A673 (cell line): Measurements from ENCODE around the gene APEH. TPM values are rescaled to one million over a fixed set of nuclear protein-coding genes. Genes with fewer than 3 reads are reported as not detected.

ENCODE experiments used
- BruUV-seq: library from RNA; stranded (reverse); fragments of 400-500 nt; replicated peaks from 2 replicates; lab custom pipeline; 2021; lab: Mats Ljungman, UMichigan
- CTCF ChIA-PET: fragments of 300-600 bp; sonication (Branson Sonifier 250); formaldehyde crosslinking; loops from one replicate; lab custom pipeline; 2022; ENCODE audit warnings: antibody characterized with exemption; lab: Charles Lee
- POLR2A ChIA-PET: fragments of 300-600 bp; sonication (Branson Sonifier 250); formaldehyde crosslinking; loops from one replicate; lab custom pipeline; 2022; ENCODE audit warnings: antibody characterized with exemption; ENCODE audit not compliant: low non-redundant PET; lab: Charles Lee
- DNase-seq: peaks from one replicate; pipeline ENCODE4 v3.0.0-alpha.2; 2015; ENCODE audit warnings: low spot score
- H3K27ac ChIP-seq: fragments of 200-600 bp; sonication (generic); 2 replicates; pipeline ENCODE4 v1.5.1; 2016; ENCODE audit warnings: mixed run types, low read depth, mild to moderate bottlenecking, mixed read lengths, antibody characterized with exemption, low read length; ENCODE audit not compliant: poor library complexity, severe bottlenecking
- H3K27me3 ChIP-seq: fragments of 200-600 bp; sonication (generic); replicated peaks from 2 replicates; pipeline ENCODE4 v1.6.1; 2017; ENCODE audit warnings: mixed run types, low read depth, mild to moderate bottlenecking, mixed read lengths, antibody characterized with exemption, low read length; ENCODE audit not compliant: insufficient read depth, poor library complexity
- H3K36me3 ChIP-seq: fragments of 200-600 bp; sonication (generic); 2 replicates; pipeline ENCODE4 v1.6.1; 2016; ENCODE audit warnings: mixed run types, mild to moderate bottlenecking, mixed read lengths, antibody characterized with exemption, low read length; ENCODE audit not compliant: insufficient read depth, poor library complexity, severe bottlenecking
- H3K4me1 ChIP-seq: fragments of 200-600 bp; sonication (generic); 2 replicates; pipeline ENCODE4 v1.6.1; 2017; ENCODE audit warnings: mixed run types, mild to moderate bottlenecking, mixed read lengths, antibody characterized with exemption, low read length; ENCODE audit not compliant: insufficient read depth, poor library complexity, severe bottlenecking
- H3K4me3 ChIP-seq: fragments of 200-600 bp; sonication (generic); 2 replicates; pipeline ENCODE4 v1.5.1; 2016; ENCODE audit warnings: low read depth, mixed run types, mild to moderate bottlenecking, mixed read lengths, low read length; ENCODE audit not compliant: poor library complexity, severe bottlenecking
- H3K9me3 ChIP-seq: fragments of 200-600 bp; sonication (generic); 2 replicates; pipeline ENCODE4 v1.6.1; 2016; ENCODE audit warnings: mixed run types, low read depth, mild to moderate bottlenecking, mixed read lengths, antibody characterized with exemption, low read length; ENCODE audit not compliant: poor library complexity, severe bottlenecking
- EZH2 ChIP-seq: fragments of 200-600 bp; sonication (generic); IDR thresholded peaks from 2 replicates; pipeline ENCODE4 v1.6.1; 2017; ENCODE audit warnings: borderline replicate concordance, low read depth, mild to moderate bottlenecking, mixed read lengths, antibody characterized with exemption, low read length; ENCODE audit not compliant: poor library complexity, severe bottlenecking
- intact Hi-C: fragments of 100-400 bp; cut with micrococcal nuclease; formaldehyde crosslinking; loops from one replicate; pipeline ENCODE4 v1.10.0; 2022; ENCODE audit not compliant: unreplicated experiment
- total RNA-seq: library from RNA; stranded (reverse); gene quantifications from 2 replicates; pipeline ENCODE4 v1.2.3, GENCODE V29; 2021
- TF ChIP-seq, protein P1 (sequence below): fragments of 300-800, 200-600 bp; sonication (generic); conservative IDR thresholded peaks from 2 replicates; pipeline ENCODE4 v1.5.1; 2017; ENCODE audit warnings: low read depth, mild to moderate bottlenecking, antibody characterized with exemption, low read length, moderate library complexity, mixed read lengths

Gene APEH
- total RNA-seq, 1 experiment from 2014 or later: 64.9 TPM

DNA sequence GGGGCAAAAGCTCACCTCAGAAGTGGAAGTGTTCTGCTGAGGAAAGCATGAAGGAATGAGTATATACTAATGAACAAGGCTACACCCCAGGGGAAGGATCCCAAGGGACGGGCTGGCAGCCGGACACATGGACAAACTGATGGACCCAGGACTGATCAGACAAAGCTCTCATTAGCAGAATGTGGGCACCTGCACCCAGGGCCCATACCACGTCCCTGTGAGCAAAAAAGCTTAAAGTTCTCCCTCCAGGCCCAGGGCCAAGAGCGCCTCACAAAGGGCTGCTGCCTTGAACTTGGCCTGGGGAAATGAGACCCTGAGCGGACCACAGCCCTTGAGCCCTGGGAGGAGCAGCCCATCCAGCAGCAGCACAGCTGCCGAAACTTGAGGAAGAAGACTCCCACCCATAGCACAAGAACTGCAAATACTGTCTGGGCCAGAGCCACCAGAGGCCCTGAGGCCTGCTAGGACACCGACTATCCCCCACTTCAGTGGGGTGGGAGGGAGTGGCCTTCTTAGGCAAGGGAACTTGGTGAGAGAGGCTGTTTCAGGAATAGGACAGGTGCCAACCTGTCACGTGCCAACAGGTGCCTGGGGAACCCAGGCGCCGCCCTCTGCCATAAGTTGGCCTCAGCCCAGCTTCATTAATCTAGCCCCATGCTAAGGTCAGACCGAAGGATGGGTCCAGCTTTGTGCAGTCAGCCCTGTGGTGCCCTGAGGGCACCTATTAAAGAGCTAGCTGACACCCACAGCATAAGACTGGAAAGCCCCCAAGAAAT lies 51.9 kb downstream of the APEH start:
- intact Hi-C loops: loop anchor here (10.0 kb wide), 1 partner anchor 119 kb away; no protein-coding TSS in a partner anchor
- ChIA-PET POLR2A (no interaction called here), CTCF (no interaction called here)

DNA sequence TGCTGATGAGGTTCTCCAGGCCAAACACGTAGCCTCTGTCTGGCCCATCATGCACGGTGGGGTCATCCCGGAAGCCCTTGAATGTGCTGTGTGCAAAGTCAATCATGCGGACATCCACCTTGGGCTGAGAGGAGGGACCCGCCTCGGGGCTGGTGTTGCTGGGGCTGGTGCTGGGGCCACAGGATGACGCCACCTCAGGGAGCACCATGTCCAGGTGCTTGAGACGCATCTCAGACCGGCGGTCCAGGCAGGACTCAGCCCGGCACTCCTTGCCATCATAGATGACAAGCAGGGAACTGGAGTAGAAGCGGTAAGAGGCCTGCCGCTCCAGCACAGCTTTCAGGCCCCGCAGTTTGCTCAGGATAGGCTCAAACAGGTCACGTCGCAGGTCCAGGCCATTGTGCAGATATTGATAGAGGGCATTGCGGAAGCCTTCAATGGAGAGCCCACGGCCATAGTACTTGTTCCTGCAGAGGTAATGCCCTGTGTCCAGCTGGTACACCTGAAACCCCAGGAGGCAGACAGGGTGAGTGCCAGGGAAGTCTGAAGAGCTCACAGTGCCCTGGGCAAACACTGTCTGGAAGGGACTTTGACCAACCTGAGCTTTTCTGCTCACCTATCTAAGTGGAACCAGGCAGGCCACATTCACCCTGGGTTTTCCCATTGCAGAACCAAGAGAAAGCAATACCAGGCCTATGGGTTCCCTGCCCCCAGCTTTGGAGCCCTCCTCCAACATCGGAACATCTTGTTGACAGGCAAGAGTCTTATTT lies 53.2 kb downstream of the APEH start:
- no peak overlapping the region for H3K4me3 ChIP-seq
- DNase-seq: no peak
- no peaks in the 10 kb centered on the region for H3K9me3 ChIP-seq
- intact Hi-C loops: loop anchor here (10.0 kb wide), 1 partner anchor 117 kb away; no protein-coding TSS in a partner anchor
- ChIA-PET POLR2A (no interaction called here), CTCF (no interaction called here)
- no peaks in the 10 kb centered on the region for H3K27me3 ChIP-seq
- TF ChIP-seq, protein P1, sequence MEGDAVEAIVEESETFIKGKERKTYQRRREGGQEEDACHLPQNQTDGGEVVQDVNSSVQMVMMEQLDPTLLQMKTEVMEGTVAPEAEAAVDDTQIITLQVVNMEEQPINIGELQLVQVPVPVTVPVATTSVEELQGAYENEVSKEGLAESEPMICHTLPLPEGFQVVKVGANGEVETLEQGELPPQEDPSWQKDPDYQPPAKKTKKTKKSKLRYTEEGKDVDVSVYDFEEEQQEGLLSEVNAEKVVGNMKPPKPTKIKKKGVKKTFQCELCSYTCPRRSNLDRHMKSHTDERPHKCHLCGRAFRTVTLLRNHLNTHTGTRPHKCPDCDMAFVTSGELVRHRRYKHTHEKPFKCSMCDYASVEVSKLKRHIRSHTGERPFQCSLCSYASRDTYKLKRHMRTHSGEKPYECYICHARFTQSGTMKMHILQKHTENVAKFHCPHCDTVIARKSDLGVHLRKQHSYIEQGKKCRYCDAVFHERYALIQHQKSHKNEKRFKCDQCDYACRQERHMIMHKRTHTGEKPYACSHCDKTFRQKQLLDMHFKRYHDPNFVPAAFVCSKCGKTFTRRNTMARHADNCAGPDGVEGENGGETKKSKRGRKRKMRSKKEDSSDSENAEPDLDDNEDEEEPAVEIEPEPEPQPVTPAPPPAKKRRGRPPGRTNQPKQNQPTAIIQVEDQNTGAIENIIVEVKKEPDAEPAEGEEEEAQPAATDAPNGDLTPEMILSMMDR: no peak
- no peak for TF ChIP-seq EZH2
- H3K4me1 ChIP-seq: no peaks in the 10 kb centered on the region
- no TSS peak for BruUV-seq
- no peaks in the 10 kb centered on the region for H3K36me3 ChIP-seq
- no peak overlapping the region for H3K27ac ChIP-seq

More for the DNA sequence above, 51.9 kb downstream of the APEH start:
- no peak for DNase-seq
- no peak for TF ChIP-seq EZH2
- TF ChIP-seq, protein P1: no peak
- H3K9me3 ChIP-seq: no peaks in the 10 kb centered on the region
- no peaks in the 10 kb centered on the region for H3K27me3 ChIP-seq
- no peaks in the 10 kb centered on the region for H3K36me3 ChIP-seq
- no peak overlapping the region for H3K27ac ChIP-seq
- no TSS peak for BruUV-seq
- H3K4me3 ChIP-seq: no peak overlapping the region
- no peaks in the 10 kb centered on the region for H3K4me1 ChIP-seq

DNA sequence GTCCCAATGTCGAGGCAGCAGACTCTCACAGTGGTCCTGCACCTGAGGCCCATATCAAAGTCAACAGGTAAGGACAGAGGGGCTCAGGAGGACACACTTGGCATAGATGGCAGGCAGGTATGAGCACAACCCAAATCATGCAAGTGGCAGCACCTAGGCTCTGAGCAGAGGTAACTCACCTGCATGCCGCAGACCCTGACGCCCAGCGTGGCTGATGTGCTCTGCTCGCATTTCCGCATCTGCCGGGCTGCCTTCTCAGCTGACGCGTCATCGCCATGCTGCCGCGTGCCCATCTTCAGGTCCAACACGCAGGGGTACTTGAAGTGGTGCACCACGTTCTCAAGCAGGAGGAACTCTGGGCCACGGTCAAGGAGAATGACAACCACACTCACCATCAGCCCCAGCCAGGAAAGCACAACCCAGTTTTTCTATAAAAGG lies 53.8 kb downstream of the APEH start:
- intact Hi-C loops: loop anchor here (10.0 kb wide), 1 partner anchor 117 kb away; no protein-coding TSS in a partner anchor
- Histone ChIP-seq H3K9me3 (no peaks in the 10 kb centered on the region), H3K36me3 (no peaks in the 10 kb centered on the region), H3K27me3 (no peaks in the 10 kb centered on the region), H3K4me3 (no peak overlapping the region), H3K27ac (no peak overlapping the region), H3K4me1 (no peaks in the 10 kb centered on the region)
- POLR2A ChIA-PET: no interaction called here
- BruUV-seq: no TSS peak
- DNase-seq: no peak
- CTCF ChIA-PET: no interaction called here
- TF ChIP-seq EZH2: no peak
- TF ChIP-seq, protein P1: no peak
